Measurements from ENCODE around the gene CNTNAP5.

CNTNAP5 gene

GRCh38 chr2:124623560-124623959 is 598.5 kb downstream of the CNTNAP5 start:
- no peak for DNase-seq (ENCODE audit: low read depth, low spot score)
- no peak overlapping the region for H3K4me3 ChIP-seq (ENCODE audit: low read length)

GRCh38 chr2:124625561-124625960 is 600.5 kb downstream of the CNTNAP5 start:
- no CpG with 5 or more reads among the region's 5 CpGs for WGBS (ENCODE audit: insufficient coverage, insufficient read length)
- Histone ChIP-seq H3K27ac (ENCODE audit: low read length) (no peak overlapping the region), H3K36me3 (ENCODE audit: control insufficient read depth, insufficient read depth, low read length) (no peaks in the 10 kb centered on the region), H3K4me1 (ENCODE audit: control insufficient read depth, insufficient read depth, low read length) (no peaks in the 10 kb centered on the region), H3K9me3 (ENCODE audit: control insufficient read depth, insufficient read depth, low read length) (no peaks in the 10 kb centered on the region), H3K27me3 (ENCODE audit: control insufficient read depth, insufficient read depth, low read length) (no peaks in the 10 kb centered on the region; the same call in 1 of the 2 replicates), H3K4me3 (ENCODE audit: low read length) (no peak overlapping the region)
- DNase-seq (ENCODE audit: low read depth, low spot score): no peak

More at GRCh38 chr2:124623560-124623959, 598.5 kb downstream of the CNTNAP5 start:
- Histone ChIP-seq H3K27ac (ENCODE audit: low read length) (no peak overlapping the region), H3K36me3 (ENCODE audit: control insufficient read depth, insufficient read depth, low read length) (no peaks in the 10 kb centered on the region), H3K9me3 (ENCODE audit: control insufficient read depth, insufficient read depth, low read length) (no peaks in the 10 kb centered on the region), H3K27me3 (ENCODE audit: control insufficient read depth, insufficient read depth, low read length) (no peaks in the 10 kb centered on the region; the same call in 1 of the 2 replicates), H3K4me1 (ENCODE audit: control insufficient read depth, insufficient read depth, low read length) (no peaks in the 10 kb centered on the region)

- no CpG with 5 or more reads among the region's 5 CpGs for WGBS (ENCODE audit: insufficient coverage, insufficient read length)
- H3K9me3 ChIP-seq (ENCODE audit: control insufficient read depth, insufficient read depth, low read length): no peaks in the 10 kb centered on the region
- DNase-seq (ENCODE audit: low read depth, low spot score): no peak
- H3K4me1 ChIP-seq (ENCODE audit: control insufficient read depth, insufficient read depth, low read length): no peaks in the 10 kb centered on the region
- no peaks in the 10 kb centered on the region; the same call in 1 of the 2 replicates for H3K27me3 ChIP-seq (ENCODE audit: control insufficient read depth, insufficient read depth, low read length)
- no peaks in the 10 kb centered on the region for H3K36me3 ChIP-seq (ENCODE audit: control insufficient read depth, insufficient read depth, low read length)
- no peak overlapping the region for H3K4me3 ChIP-seq (ENCODE audit: low read length)
- H3K27ac ChIP-seq (ENCODE audit: low read length): no peak overlapping the region
Observed at GRCh38 chr2:124626993-124627392, 601.9 kb downstream of the CNTNAP5 start.

- WGBS (ENCODE audit: insufficient coverage, insufficient read length): no CpG with 5 or more reads among the region's 2 CpGs
- H3K4me1 ChIP-seq (ENCODE audit: control insufficient read depth, insufficient read depth, low read length): no peaks in the 10 kb centered on the region
- H3K36me3 ChIP-seq (ENCODE audit: control insufficient read depth, insufficient read depth, low read length): no peaks in the 10 kb centered on the region
- no peak overlapping the region for H3K27ac ChIP-seq (ENCODE audit: low read length)
- H3K9me3 ChIP-seq (ENCODE audit: control insufficient read depth, insufficient read depth, low read length): peaks cover 3% of the 10 kb centered on the region; the same call in 1 of the 2 replicates
- no peak for DNase-seq (ENCODE audit: low read depth, low spot score)
- H3K27me3 ChIP-seq (ENCODE audit: control insufficient read depth, insufficient read depth, low read length): no peaks in the 10 kb centered on the region
- H3K4me3 ChIP-seq (ENCODE audit: low read length): peak overlapping the region; percentile 9; the same call in 1 of the 2 replicates
Observed at GRCh38 chr2:124633812-124634211, 608.7 kb downstream of the CNTNAP5 start.

GRCh38 chr2:124639524-124639923 is 614.4 kb downstream of the CNTNAP5 start:
- Histone ChIP-seq H3K9me3 (ENCODE audit: control insufficient read depth, insufficient read depth, low read length) (no peaks in the 10 kb centered on the region), H3K36me3 (ENCODE audit: control insufficient read depth, insufficient read depth, low read length) (no peaks in the 10 kb centered on the region), H3K4me1 (ENCODE audit: control insufficient read depth, insufficient read depth, low read length) (no peaks in the 10 kb centered on the region), H3K27me3 (ENCODE audit: control insufficient read depth, insufficient read depth, low read length) (no peaks in the 10 kb centered on the region), H3K27ac (ENCODE audit: low read length) (no peak overlapping the region), H3K4me3 (ENCODE audit: low read length) (no peak overlapping the region)
- no peak for DNase-seq (ENCODE audit: low read depth, low spot score)
- no CpG with 5 or more reads among the region's 1 CpG for WGBS (ENCODE audit: insufficient coverage, insufficient read length)

- H3K9me3 ChIP-seq (ENCODE audit: control insufficient read depth, insufficient read depth, low read length): no peaks in the 10 kb centered on the region
- no peaks in the 10 kb centered on the region for H3K36me3 ChIP-seq (ENCODE audit: control insufficient read depth, insufficient read depth, low read length)
- no peak overlapping the region for H3K27ac ChIP-seq (ENCODE audit: low read length)
- WGBS (ENCODE audit: insufficient coverage, insufficient read length): no CpG with 5 or more reads among the region's 15 CpGs
- no peaks in the 10 kb centered on the region for H3K4me1 ChIP-seq (ENCODE audit: control insufficient read depth, insufficient read depth, low read length)
- no peaks in the 10 kb centered on the region for H3K27me3 ChIP-seq (ENCODE audit: control insufficient read depth, insufficient read depth, low read length)
- DNase-seq (ENCODE audit: low read depth, low spot score): no peak
- H3K4me3 ChIP-seq (ENCODE audit: low read length): no peak overlapping the region
Observed at GRCh38 chr2:124640221-124640750, 615.2 kb downstream of the CNTNAP5 start.

GRCh38 chr2:124646166-124646815 is 621.2 kb downstream of the CNTNAP5 start:
- no CpG with 5 or more reads among the region's 4 CpGs for WGBS (ENCODE audit: insufficient coverage, insufficient read length)
- DNase-seq (ENCODE audit: low read depth, low spot score): no peak
- no peak overlapping the region for H3K4me3 ChIP-seq (ENCODE audit: low read length)
- no peaks in the 10 kb centered on the region for H3K9me3 ChIP-seq (ENCODE audit: control insufficient read depth, insufficient read depth, low read length)
- H3K4me1 ChIP-seq (ENCODE audit: control insufficient read depth, insufficient read depth, low read length): no peaks in the 10 kb centered on the region
- H3K36me3 ChIP-seq (ENCODE audit: control insufficient read depth, insufficient read depth, low read length): no peaks in the 10 kb centered on the region
- no peaks in the 10 kb centered on the region for H3K27me3 ChIP-seq (ENCODE audit: control insufficient read depth, insufficient read depth, low read length)
- no peak overlapping the region for H3K27ac ChIP-seq (ENCODE audit: low read length)

GRCh38 chr2:124647245-124647644 is 622.2 kb downstream of the CNTNAP5 start:
- no peak overlapping the region for H3K27ac ChIP-seq (ENCODE audit: low read length)
- no peaks in the 10 kb centered on the region for H3K4me1 ChIP-seq (ENCODE audit: control insufficient read depth, insufficient read depth, low read length)
- WGBS (ENCODE audit: insufficient coverage, insufficient read length): no CpG with 5 or more reads among the region's 3 CpGs
- no peak for DNase-seq (ENCODE audit: low read depth, low spot score)
- no peak overlapping the region for H3K4me3 ChIP-seq (ENCODE audit: low read length)
- no peaks in the 10 kb centered on the region for H3K36me3 ChIP-seq (ENCODE audit: control insufficient read depth, insufficient read depth, low read length)
- H3K27me3 ChIP-seq (ENCODE audit: control insufficient read depth, insufficient read depth, low read length): no peaks in the 10 kb centered on the region
- H3K9me3 ChIP-seq (ENCODE audit: control insufficient read depth, insufficient read depth, low read length): no peaks in the 10 kb centered on the region

GRCh38 chr2:124647663-124648062 is 622.6 kb downstream of the CNTNAP5 start:
- WGBS (ENCODE audit: insufficient coverage, insufficient read length): no CpG with 5 or more reads among the region's 12 CpGs
- H3K36me3 ChIP-seq (ENCODE audit: control insufficient read depth, insufficient read depth, low read length): no peaks in the 10 kb centered on the region
- no peak overlapping the region for H3K27ac ChIP-seq (ENCODE audit: low read length)
- H3K4me1 ChIP-seq (ENCODE audit: control insufficient read depth, insufficient read depth, low read length): no peaks in the 10 kb centered on the region
- DNase-seq (ENCODE audit: low read depth, low spot score): no peak
- H3K9me3 ChIP-seq (ENCODE audit: control insufficient read depth, insufficient read depth, low read length): no peaks in the 10 kb centered on the region
- H3K4me3 ChIP-seq (ENCODE audit: low read length): no peak overlapping the region
- no peaks in the 10 kb centered on the region for H3K27me3 ChIP-seq (ENCODE audit: control insufficient read depth, insufficient read depth, low read length)

GRCh38 chr2:124649001-124649400 is 623.9 kb downstream of the CNTNAP5 start:
- no peaks in the 10 kb centered on the region for H3K27me3 ChIP-seq (ENCODE audit: control insufficient read depth, insufficient read depth, low read length)
- H3K27ac ChIP-seq (ENCODE audit: low read length): no peak overlapping the region
- no peak overlapping the region for H3K4me3 ChIP-seq (ENCODE audit: low read length)
- no peaks in the 10 kb centered on the region for H3K9me3 ChIP-seq (ENCODE audit: control insufficient read depth, insufficient read depth, low read length)
- WGBS (ENCODE audit: insufficient coverage, insufficient read length): no CpG with 5 or more reads among the region's 6 CpGs
- DNase-seq (ENCODE audit: low read depth, low spot score): no peak
- no peaks in the 10 kb centered on the region for H3K36me3 ChIP-seq (ENCODE audit: control insufficient read depth, insufficient read depth, low read length)
- no peaks in the 10 kb centered on the region for H3K4me1 ChIP-seq (ENCODE audit: control insufficient read depth, insufficient read depth, low read length)

GRCh38 chr2:124652099-124652498 is 627.0 kb downstream of the CNTNAP5 start:
- Histone ChIP-seq H3K36me3 (ENCODE audit: control insufficient read depth, insufficient read depth, low read length) (no peaks in the 10 kb centered on the region), H3K27ac (ENCODE audit: low read length) (no peak overlapping the region), H3K4me1 (ENCODE audit: control insufficient read depth, insufficient read depth, low read length) (no peaks in the 10 kb centered on the region), H3K27me3 (ENCODE audit: control insufficient read depth, insufficient read depth, low read length) (no peaks in the 10 kb centered on the region), H3K4me3 (ENCODE audit: low read length) (no peak overlapping the region), H3K9me3 (ENCODE audit: control insufficient read depth, insufficient read depth, low read length) (no peaks in the 10 kb centered on the region)
- DNase-seq (ENCODE audit: low read depth, low spot score): no peak
- WGBS (ENCODE audit: insufficient coverage, insufficient read length): no CpG with 5 or more reads among the region's 1 CpG
